Chondrocyte (in vitro differentiated cells): Measurements from ENCODE around the gene DDRGK1. TPM values are rescaled to one million over a fixed set of nuclear protein-coding genes. Genes with fewer than 3 reads are reported as not detected.
"Not testable (repeated sequence)": the region's sequence is repeated elsewhere in the genome, so short reads cannot be mapped to it uniquely, and the experiment has no call there.

Source experiments
- DNase-seq: peaks from one replicate; pipeline ENCODE4 v3.0.0; 2021; ENCODE audit warnings: mixed read lengths, low spot score
- H3K27ac Mint-ChIP-seq: one replicate; pipeline ENCODE4 v1.8.0; 2021; ENCODE audit warnings: mild to moderate bottlenecking, moderate library complexity, mixed read lengths; ENCODE audit not compliant: unreplicated experiment
- H3K27me3 Mint-ChIP-seq: 2 replicates; pipeline ENCODE4 v1.8.0; 2021; ENCODE audit warnings: low read depth, mixed read lengths
- H3K36me3 Mint-ChIP-seq: 2 replicates; pipeline ENCODE4 v1.8.0; 2021; ENCODE audit warnings: low read depth, mixed read lengths
- H3K4me1 Mint-ChIP-seq: 2 replicates; pipeline ENCODE4 v1.8.0; 2021; ENCODE audit warnings: low read depth, mild to moderate bottlenecking, mixed read lengths
- H3K4me3 Mint-ChIP-seq: one replicate; pipeline ENCODE4 v1.8.0; 2021; ENCODE audit warnings: mild to moderate bottlenecking, moderate library complexity, mixed read lengths; ENCODE audit not compliant: unreplicated experiment
- H3K9me3 Mint-ChIP-seq: 2 replicates; pipeline ENCODE4 v1.8.0; 2021; ENCODE audit warnings: low read depth, mixed read lengths
- CTCF ChIP-seq: fragments of 200-600 bp; sonication (generic); IDR thresholded peaks from 2 replicates; pipeline ENCODE4 v1.5.0; 2021; ENCODE audit warnings: antibody characterized with exemption, mild to moderate bottlenecking, moderate library complexity
- total RNA-seq: library from RNA; stranded (reverse); gene quantifications from 3 replicates; pipeline ENCODE4 v1.2.1, GENCODE V29; 2021

DDRGK1 gene
- total RNA-seq, 1 donor from 2014 or later = 62.6 TPM

GRCh38 chr20:3183896-3184612 lies 20.4 kb downstream of the DDRGK1 start:
- no peaks in the 10 kb centered on the region for H3K36me3 Mint-ChIP-seq
- no peaks in the 10 kb centered on the region for H3K9me3 Mint-ChIP-seq
- H3K27ac Mint-ChIP-seq = no peak overlapping the region
- no peak for DNase-seq
- peaks cover 4% of the 10 kb centered on the region for H3K4me1 Mint-ChIP-seq
- no peak overlapping the region for H3K4me3 Mint-ChIP-seq
- H3K27me3 Mint-ChIP-seq = no peaks in the 10 kb centered on the region
- no peak for TF ChIP-seq CTCF

- H3K4me3 Mint-ChIP-seq, H3K36me3 Mint-ChIP-seq, H3K27ac Mint-ChIP-seq, H3K9me3 Mint-ChIP-seq, DNase-seq, H3K4me1 Mint-ChIP-seq, H3K27me3 Mint-ChIP-seq: not testable (repeated sequence)
Measured at GRCh38 chr20:3182429-3182828, 22.1 kb downstream of the DDRGK1 start.

GRCh38 chr20:3181270-3181669 lies 23.2 kb downstream of the DDRGK1 start:
- no peaks in the 10 kb centered on the region for H3K36me3 Mint-ChIP-seq
- no peak for TF ChIP-seq CTCF
- DNase-seq = no peak
- H3K27me3 Mint-ChIP-seq = no peaks in the 10 kb centered on the region
- no peaks in the 10 kb centered on the region for H3K9me3 Mint-ChIP-seq
- no peak overlapping the region for H3K4me3 Mint-ChIP-seq
- peak overlapping the region; percentile 27 for H3K27ac Mint-ChIP-seq
- peaks cover 4% of the 10 kb centered on the region for H3K4me1 Mint-ChIP-seq

GRCh38 chr20:3180319-3180718 lies 24.2 kb downstream of the DDRGK1 start:
- TF ChIP-seq CTCF = no peak
- Mint-ChIP-seq H3K27ac (no peak overlapping the region), H3K27me3 (no peaks in the 10 kb centered on the region), H3K36me3 (no peaks in the 10 kb centered on the region), H3K4me1 (peaks cover 10% of the 10 kb centered on the region), H3K4me3 (no peak overlapping the region), H3K9me3 (no peaks in the 10 kb centered on the region)
- peak; percentile 1 for DNase-seq

GRCh38 chr20:3177746-3178485 lies 26.6 kb downstream of the DDRGK1 start:
- Mint-ChIP-seq H3K9me3 (no peaks in the 10 kb centered on the region), H3K27ac (no peak overlapping the region), H3K4me3 (no peak overlapping the region), H3K4me1 (peaks cover 21% of the 10 kb centered on the region), H3K27me3 (no peaks in the 10 kb centered on the region), H3K36me3 (no peaks in the 10 kb centered on the region)
- peak; percentile 20 for DNase-seq
- no peak for TF ChIP-seq CTCF
